Karpas-422 (cell line): ENCODE results near the gene CNTNAP2. TPM values are rescaled to one million over a fixed set of nuclear protein-coding genes. Genes with fewer than 3 reads are reported as not detected.

ENCODE experiments used
- DNase-seq: peaks from one replicate; pipeline ENCODE4 v3.0.0-alpha.2; 2015
- H2AFZ ChIP-seq: fragments of 200-600 bp; sonication (generic); 2 replicates; pipeline ENCODE4 v1.6.1; 2014; ENCODE audit warnings: antibody characterized with exemption, low read length, mixed read lengths
- H3K27ac ChIP-seq: fragments of 200-600 bp; sonication (generic); 2 replicates; pipeline ENCODE4 v1.5.1; 2014; ENCODE audit warnings: mild to moderate bottlenecking, low read length, moderate library complexity
- H3K27me3 ChIP-seq: fragments of 200-600 bp; sonication (generic); 2 replicates; pipeline ENCODE4 v1.6.1; 2014; ENCODE audit warnings: low read length, mixed read lengths
- H3K36me3 ChIP-seq: fragments of 200-600 bp; sonication (generic); 2 replicates; pipeline ENCODE4 v1.6.1; 2014; ENCODE audit warnings: low read length, mixed read lengths; ENCODE audit not compliant: insufficient read depth
- H3K4me1 ChIP-seq: fragments of 200-600 bp; sonication (generic); 2 replicates; pipeline ENCODE4 v1.6.1; 2014; ENCODE audit warnings: mild to moderate bottlenecking, low read length, mixed read lengths
- H3K4me2 ChIP-seq: fragments of 200-600 bp; sonication (generic); 2 replicates; pipeline ENCODE4 v1.6.1; 2014; ENCODE audit warnings: low read length, low read depth, mild to moderate bottlenecking; ENCODE audit not compliant: poor library complexity, severe bottlenecking
- H3K4me3 ChIP-seq: fragments of 200-600 bp; sonication (generic); 2 replicates; pipeline ENCODE4 v1.5.1; 2014; ENCODE audit warnings: mild to moderate bottlenecking, antibody characterized with exemption, low read length, mixed read lengths
- H3K79me2 ChIP-seq: fragments of 200-600 bp; sonication (generic); 2 replicates; pipeline ENCODE4 v1.6.1; 2014; ENCODE audit warnings: mild to moderate bottlenecking, low read length, mixed read lengths
- H3K9ac ChIP-seq: fragments of 200-600 bp; sonication (generic); 2 replicates; pipeline ENCODE4 v1.6.0; 2014; ENCODE audit warnings: low read length
- H3K9me2 ChIP-seq: fragments of 200-600 bp; sonication (generic), shearing (Covaris generic); replicated peaks from 2 replicates; pipeline ENCODE4 v1.6.0; 2014; ENCODE audit warnings: mild to moderate bottlenecking, low read length, moderate library complexity; ENCODE audit not compliant: insufficient read depth
- H3K9me3 ChIP-seq: fragments of 300-700, 200-600 bp; sonication (generic); 2 replicates; pipeline ENCODE4 v1.6.1; 2014; ENCODE audit warnings: low read length, mixed read lengths
- H4K20me1 ChIP-seq: fragments of 200-600 bp; sonication (generic); 2 replicates; pipeline ENCODE4 v1.6.1; 2014; ENCODE audit warnings: mild to moderate bottlenecking, antibody characterized with exemption, low read length, low read depth; ENCODE audit not compliant: insufficient read depth
- total RNA-seq: library from RNA; depleted of rRNA; stranded (reverse); fragments of >200 nt; shearing (Covaris generic); gene quantifications from 2 replicates; pipeline ENCODE4 v1.2.3, GENCODE V29; 2014; ENCODE audit warnings: low replicate concordance

Gene CNTNAP2
- total RNA-seq, 1 experiment from 2014 or later, result not detected

- H3K4me2 ChIP-seq, result no peak overlapping the region
- DNase-seq, result no peak
- peaks cover 20% of the 10 kb centered on the region for H3K9me3 ChIP-seq
- H2AFZ ChIP-seq, result no peak overlapping the region
- no peaks in the 10 kb centered on the region for H3K9me2 ChIP-seq
- no peaks in the 10 kb centered on the region for H3K27me3 ChIP-seq
- no peaks in the 10 kb centered on the region for H4K20me1 ChIP-seq
- H3K4me1 ChIP-seq, result no peaks in the 10 kb centered on the region
- no peak overlapping the region for H3K27ac ChIP-seq
- no peak overlapping the region for H3K9ac ChIP-seq
- H3K79me2 ChIP-seq, result no peaks in the 10 kb centered on the region
- H3K36me3 ChIP-seq, result no peaks in the 10 kb centered on the region
- H3K4me3 ChIP-seq, result no peak overlapping the region
Measured at GRCh38 chr7:147428075-147428474, 1311.5 kb downstream of the CNTNAP2 start.

DNA sequence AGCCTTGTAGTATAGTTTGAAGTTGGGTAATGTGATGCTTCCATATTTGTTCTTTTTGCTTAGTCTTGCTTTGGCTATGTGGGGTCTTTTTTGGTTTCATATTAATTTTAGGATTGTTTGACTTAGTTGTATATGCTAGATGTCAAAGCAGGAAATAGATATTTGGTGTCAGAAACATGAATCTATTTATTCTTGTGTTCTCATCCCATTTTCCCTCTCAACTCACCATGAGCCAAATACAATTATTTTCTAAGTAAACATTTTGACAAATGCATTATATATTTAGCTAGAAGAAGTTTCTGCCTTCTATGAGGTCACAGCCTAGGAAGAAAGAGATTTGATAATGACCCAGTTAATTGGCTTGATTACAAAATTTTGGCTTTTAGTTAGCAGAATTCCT lies 1313.4 kb downstream of the CNTNAP2 start:
- DNase-seq, result no peak
- H3K9me2 ChIP-seq, result no peaks in the 10 kb centered on the region
- no peak overlapping the region for H3K4me2 ChIP-seq
- no peak overlapping the region for H2AFZ ChIP-seq
- no peak overlapping the region for H3K4me3 ChIP-seq
- H3K4me1 ChIP-seq, result no peaks in the 10 kb centered on the region
- no peaks in the 10 kb centered on the region for H4K20me1 ChIP-seq
- H3K9me3 ChIP-seq, result peaks cover 15% of the 10 kb centered on the region
- no peak overlapping the region for H3K9ac ChIP-seq
- no peak overlapping the region for H3K27ac ChIP-seq
- no peaks in the 10 kb centered on the region for H3K36me3 ChIP-seq
- H3K79me2 ChIP-seq, result no peaks in the 10 kb centered on the region
- H3K27me3 ChIP-seq, result no peaks in the 10 kb centered on the region

DNA sequence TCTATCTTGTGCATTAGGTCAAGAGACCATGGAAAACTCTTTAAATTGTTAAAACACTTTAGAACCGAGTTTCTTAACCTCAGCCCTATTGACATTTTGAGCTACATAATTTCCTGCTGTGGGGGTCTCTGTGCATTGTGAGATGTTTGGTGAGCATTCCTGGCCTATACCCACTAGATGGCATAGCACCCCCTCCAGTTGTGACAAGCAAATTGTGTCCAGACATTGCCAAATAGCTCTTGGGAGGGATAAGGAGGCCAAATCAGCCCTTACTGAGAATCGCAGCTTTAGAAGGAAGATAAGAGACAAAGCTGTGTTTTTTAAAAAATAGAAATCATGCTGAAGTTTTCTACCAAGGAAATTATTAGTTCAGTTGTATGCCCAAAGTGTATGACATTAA lies 1315.5 kb downstream of the CNTNAP2 start:
- Histone ChIP-seq H3K4me3 (no peak overlapping the region), H3K4me2 (no peak overlapping the region), H3K79me2 (no peaks in the 10 kb centered on the region), H3K9ac (no peak overlapping the region), H2AFZ (no peak overlapping the region), H3K27me3 (no peaks in the 10 kb centered on the region), H4K20me1 (no peaks in the 10 kb centered on the region), H3K9me2 (no peaks in the 10 kb centered on the region), H3K36me3 (no peaks in the 10 kb centered on the region), H3K27ac (no peak overlapping the region), H3K4me1 (no peaks in the 10 kb centered on the region), H3K9me3 (peaks cover 17% of the 10 kb centered on the region)
- DNase-seq, result no peak

DNA sequence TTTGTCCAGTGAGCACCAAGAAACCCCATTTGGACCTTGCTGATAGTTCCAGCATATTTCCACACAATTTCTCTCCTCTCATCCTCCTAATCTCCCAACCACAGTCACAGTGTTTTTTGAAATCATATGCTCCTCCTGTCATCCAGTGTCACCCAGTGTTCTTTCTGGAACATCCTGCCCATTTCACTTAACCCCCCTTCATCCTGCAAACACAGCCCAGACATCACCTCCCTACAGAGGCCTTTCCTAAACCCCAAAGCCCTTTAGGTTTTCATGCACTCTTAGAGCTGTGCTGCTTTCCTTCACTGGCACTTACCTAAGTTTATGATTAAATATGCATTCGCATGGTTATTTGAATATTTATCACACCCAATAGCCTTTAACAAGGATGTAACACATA lies 1316.0 kb downstream of the CNTNAP2 start:
- Histone ChIP-seq H3K4me3 (no peak overlapping the region), H3K9ac (no peak overlapping the region), H3K4me1 (no peaks in the 10 kb centered on the region), H3K36me3 (no peaks in the 10 kb centered on the region), H3K9me2 (no peaks in the 10 kb centered on the region), H3K79me2 (no peaks in the 10 kb centered on the region), H3K27ac (no peak overlapping the region), H2AFZ (no peak overlapping the region), H3K4me2 (no peak overlapping the region), H4K20me1 (no peaks in the 10 kb centered on the region), H3K27me3 (no peaks in the 10 kb centered on the region), H3K9me3 (peaks cover 14% of the 10 kb centered on the region; the same call in 1 of the 2 replicates)
- DNase-seq, result no peak

DNA sequence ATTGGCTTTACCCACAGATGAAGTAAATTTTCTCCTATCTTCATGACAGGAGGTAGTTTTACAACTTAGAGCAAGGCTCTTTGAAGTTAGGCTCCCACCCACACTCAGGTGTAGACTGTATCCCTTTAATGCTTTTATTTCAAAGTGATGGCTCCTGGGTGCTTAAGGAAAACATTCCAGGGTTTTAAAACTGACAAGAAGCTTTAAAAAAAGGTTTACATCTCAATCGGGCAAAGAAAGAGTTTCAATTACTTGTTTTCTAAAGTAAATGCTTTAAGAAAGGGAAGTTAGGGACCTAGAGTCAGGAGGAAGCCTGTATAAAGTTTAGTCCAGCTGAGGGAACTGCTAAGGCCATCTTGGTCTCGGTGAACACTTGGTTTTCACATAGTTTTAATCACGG lies 1320.1 kb downstream of the CNTNAP2 start:
- H3K79me2 ChIP-seq, result no peaks in the 10 kb centered on the region
- no peak overlapping the region for H3K27ac ChIP-seq
- no peaks in the 10 kb centered on the region for H3K4me1 ChIP-seq
- no peak overlapping the region for H2AFZ ChIP-seq
- H3K36me3 ChIP-seq, result no peaks in the 10 kb centered on the region
- no peak overlapping the region for H3K4me2 ChIP-seq
- H3K27me3 ChIP-seq, result no peaks in the 10 kb centered on the region
- no peak for DNase-seq
- peaks cover 8% of the 10 kb centered on the region; the same call in 1 of the 2 replicates for H3K9me3 ChIP-seq
- H3K9me2 ChIP-seq, result no peaks in the 10 kb centered on the region
- H3K9ac ChIP-seq, result no peak overlapping the region
- no peaks in the 10 kb centered on the region for H4K20me1 ChIP-seq
- H3K4me3 ChIP-seq, result no peak overlapping the region

DNA sequence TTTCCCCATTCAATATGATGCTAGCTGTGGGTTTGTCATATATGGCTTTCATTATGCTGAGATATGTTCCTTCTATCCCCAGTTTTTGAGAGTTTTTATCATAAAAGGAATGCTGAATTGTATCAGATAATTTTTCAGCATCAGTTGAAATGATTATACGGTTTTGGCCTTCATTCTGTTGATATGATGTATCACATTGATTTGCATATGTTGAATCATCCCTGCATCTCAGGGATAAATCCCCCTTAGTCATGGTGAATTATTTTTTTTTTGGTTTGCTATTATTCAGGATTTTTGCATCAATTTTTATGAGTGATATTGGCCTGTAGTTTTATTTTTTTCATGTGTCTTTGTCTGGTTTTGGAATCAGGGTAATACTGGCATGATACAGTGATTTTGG lies 1321.6 kb downstream of the CNTNAP2 start:
- DNase-seq, result no peak
- no peaks in the 10 kb centered on the region for H3K9me2 ChIP-seq
- no peak overlapping the region for H3K9ac ChIP-seq
- H2AFZ ChIP-seq, result no peak overlapping the region
- no peaks in the 10 kb centered on the region for H3K79me2 ChIP-seq
- H3K27ac ChIP-seq, result no peak overlapping the region
- no peaks in the 10 kb centered on the region for H3K27me3 ChIP-seq
- H3K4me2 ChIP-seq, result no peak overlapping the region
- H3K36me3 ChIP-seq, result no peaks in the 10 kb centered on the region
- H4K20me1 ChIP-seq, result no peaks in the 10 kb centered on the region
- no peak overlapping the region for H3K4me3 ChIP-seq
- H3K4me1 ChIP-seq, result no peaks in the 10 kb centered on the region
- peaks cover 11% of the 10 kb centered on the region for H3K9me3 ChIP-seq

DNA sequence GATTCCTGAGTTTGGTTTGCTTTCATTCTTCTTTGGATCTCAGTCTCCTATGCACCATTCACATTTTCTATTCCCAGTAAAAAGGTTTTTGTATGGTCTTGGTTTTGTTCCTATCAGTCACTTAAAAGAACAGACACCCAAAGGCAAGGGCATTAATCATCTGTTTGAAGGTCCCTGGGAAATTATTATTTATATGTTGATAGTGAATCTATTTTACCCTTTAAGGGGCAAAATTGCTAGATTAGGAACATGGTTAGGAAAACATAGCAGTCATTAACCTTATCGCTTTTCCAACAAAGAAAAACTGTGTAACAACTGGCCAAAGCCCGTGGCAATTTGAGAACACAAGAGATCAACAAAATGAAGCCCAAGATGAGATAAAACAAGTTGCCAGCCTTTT lies 1327.3 kb downstream of the CNTNAP2 start:
- Histone ChIP-seq H3K4me2 (no peak overlapping the region), H3K9ac (no peak overlapping the region), H3K9me2 (no peaks in the 10 kb centered on the region), H3K27ac (no peak overlapping the region), H4K20me1 (no peaks in the 10 kb centered on the region), H3K4me1 (no peaks in the 10 kb centered on the region), H3K4me3 (no peak overlapping the region), H3K9me3 (peaks cover 9% of the 10 kb centered on the region), H3K36me3 (no peaks in the 10 kb centered on the region), H3K27me3 (no peaks in the 10 kb centered on the region), H3K79me2 (no peaks in the 10 kb centered on the region), H2AFZ (no peak overlapping the region)
- DNase-seq, result no peak

DNA sequence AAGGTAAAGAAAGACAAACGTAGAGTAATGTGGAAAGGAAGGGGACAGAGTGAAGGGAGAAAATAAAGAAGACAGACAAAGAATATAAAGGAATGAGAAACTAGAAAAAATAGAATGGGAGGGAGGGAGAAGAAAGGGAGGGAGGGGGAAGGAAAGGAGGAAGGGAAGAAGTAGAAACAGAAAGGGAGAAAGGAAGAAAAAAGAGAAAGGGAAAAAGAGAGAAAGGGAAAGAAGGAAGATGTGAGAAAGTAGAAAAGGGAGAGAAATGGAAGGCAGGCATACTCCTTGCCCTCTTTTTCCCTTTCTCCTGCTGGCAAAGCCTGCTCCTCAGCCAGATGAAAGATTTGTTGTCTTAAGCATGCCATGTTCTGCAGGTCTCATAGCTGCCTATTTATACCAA lies 1336.2 kb downstream of the CNTNAP2 start:
- no peaks in the 10 kb centered on the region for H4K20me1 ChIP-seq
- H3K27ac ChIP-seq, result no peak overlapping the region
- no peaks in the 10 kb centered on the region for H3K36me3 ChIP-seq
- DNase-seq, result no peak
- no peak overlapping the region for H3K4me3 ChIP-seq
- H3K9me3 ChIP-seq, result peaks cover 25% of the 10 kb centered on the region
- no peaks in the 10 kb centered on the region for H3K4me1 ChIP-seq
- no peaks in the 10 kb centered on the region for H3K79me2 ChIP-seq
- no peak overlapping the region for H2AFZ ChIP-seq
- no peaks in the 10 kb centered on the region; the same call in 1 of the 2 replicates for H3K9me2 ChIP-seq
- H3K4me2 ChIP-seq, result no peak overlapping the region
- H3K9ac ChIP-seq, result no peak overlapping the region
- no peaks in the 10 kb centered on the region for H3K27me3 ChIP-seq

GRCh38 chr7:147465223-147465622 lies 1348.6 kb downstream of the CNTNAP2 start:
- H3K9me3 ChIP-seq, result peaks cover 22% of the 10 kb centered on the region
- no peaks in the 10 kb centered on the region for H3K27me3 ChIP-seq
- H4K20me1 ChIP-seq, result no peaks in the 10 kb centered on the region
- H3K4me3 ChIP-seq, result no peak overlapping the region
- no peaks in the 10 kb centered on the region for H3K79me2 ChIP-seq
- no peak overlapping the region for H3K4me2 ChIP-seq
- H2AFZ ChIP-seq, result no peak overlapping the region
- H3K9ac ChIP-seq, result no peak overlapping the region
- no peak for DNase-seq
- H3K36me3 ChIP-seq, result no peaks in the 10 kb centered on the region
- no peaks in the 10 kb centered on the region for H3K9me2 ChIP-seq
- H3K27ac ChIP-seq, result no peak overlapping the region
- no peaks in the 10 kb centered on the region for H3K4me1 ChIP-seq
